K562 (cell line): ENCODE data around the gene ZNF776. TPM values are rescaled to one million over a fixed set of nuclear protein-coding genes. Genes with fewer than 3 reads are reported as not detected.
A peak's percentile ranks its signal among the peaks of the same experiment; 100 is the strongest.

Experiments used
- ATAC-seq: fragments of 200-7000 bp; cut with Tn5 transposase; 3 replicates; pipeline ENCODE4 v1.9.1; 2020; ENCODE audit warnings: moderate library complexity
- BruUV-seq: library from RNA; stranded (reverse); fragments of 400-500 nt; replicated peaks from 2 replicates; lab custom pipeline; 2021; lab: Mats Ljungman, UMichigan
- CTCF ChIA-PET: fragments of 300-600 bp; formaldehyde crosslinking; extraction: SDS; loops from one replicate; lab custom pipeline; 2021; ENCODE audit warnings: low intra/inter-chr PET ratio; lab: Yijun Ruan, JAX
- POLR2A ChIA-PET: fragments of 300-600, 350-650 bp; sonication (Branson Sonifier 250); formaldehyde crosslinking; extraction: SDS; loops from one replicate; lab custom pipeline; 2021; ENCODE audit warnings: antibody characterized with exemption, inconsistent platforms; lab: Yijun Ruan, JAX
- DNase-seq, 4 experiments: peaks; one replicate each; pipeline versions ENCODE4 v3.0.0 to v3.0.0-alpha.2; 2011 to 2018; ENCODE audit warnings: low spot score in 3 of 4, mixed read lengths in 3 of 4; ENCODE audit errors: extremely low read depth in 1 of 4
- FAIRE-seq: peaks from 2 replicates; lab custom pipeline; 2011; peaks lifted over from hg19 to GRCh38; lab: Jason Lieb, UNC
- H2AFZ ChIP-seq: 2 replicates; pipeline ENCODE4 v1.6.0; 2011; ENCODE audit warnings: low read depth, low read length, control low read depth, inconsistent platforms
- H3K27ac ChIP-seq: fragments of 200-600 bp; 3 replicates; pipeline ENCODE4 v1.8.0; 2011; ENCODE audit warnings: low read depth, mild to moderate bottlenecking, control low read depth, inconsistent platforms, low read length, moderate library complexity, mixed read lengths; ENCODE audit errors: extremely low read depth
- H3K27me3 ChIP-seq, 2 experiments: fragments of 300-600 bp in 1 of 2; 2 replicates in 1 of 2; 3 replicates in 1 of 2; pipeline versions ENCODE4 v1.6.0 to v1.8.0; 2011; ENCODE audit warnings: inconsistent platforms in 2 of 2, low read length in 2 of 2, mild to moderate bottlenecking in 1 of 2, mixed read lengths in 1 of 2, moderate library complexity in 1 of 2; ENCODE audit not compliant: control insufficient read depth in 2 of 2, insufficient read depth in 2 of 2
- H3K36me3 ChIP-seq: fragments of 300-600 bp; 3 replicates; pipeline ENCODE4 v1.8.0; 2011; ENCODE audit warnings: mild to moderate bottlenecking, low read length, inconsistent platforms; ENCODE audit not compliant: control insufficient read depth, insufficient read depth
- H3K4me1 ChIP-seq, 2 experiments: fragments of 200-600 bp in 1 of 2; replicated peaks in 1 of 2; 2 replicates in 1 of 2; 3 replicates in 1 of 2; pipeline versions ENCODE4 v1.5.1 to v1.8.0; 2011; ENCODE audit warnings: inconsistent platforms in 2 of 2, low read length in 2 of 2, mild to moderate bottlenecking in 1 of 2, mixed read lengths in 1 of 2, moderate library complexity in 1 of 2; ENCODE audit not compliant: control insufficient read depth in 2 of 2, insufficient read depth in 2 of 2
- H3K4me2 ChIP-seq: 2 replicates; pipeline ENCODE4 v1.6.1; 2011; ENCODE audit warnings: low read length, control low read depth, inconsistent platforms, mixed read lengths; ENCODE audit not compliant: insufficient read depth
- H3K4me3 ChIP-seq: fragments of 200-600 bp; sonication (generic), shearing (Covaris generic); 2 replicates; pipeline ENCODE4 v1.5.1; 2016; ENCODE audit warnings: control low read depth, inconsistent platforms
- H3K79me2 ChIP-seq: fragments of 200-600 bp; 3 replicates; pipeline ENCODE4 v1.8.0; 2011; ENCODE audit warnings: low read length, inconsistent platforms; ENCODE audit not compliant: control insufficient read depth, insufficient read depth
- H3K9ac ChIP-seq, 2 experiments: 2 replicates each; pipeline versions ENCODE4 v1.6.0 to v1.6.1; 2011; ENCODE audit warnings: low read depth in 2 of 2, low read length in 2 of 2, control low read depth in 1 of 2, inconsistent platforms in 1 of 2, mild to moderate bottlenecking in 1 of 2, mixed read lengths in 1 of 2; ENCODE audit not compliant: insufficient read depth in 1 of 2
- H3K9me1 ChIP-seq: one replicate; pipeline ENCODE4 v1.6.0; 2011; ENCODE audit warnings: inconsistent platforms, mild to moderate bottlenecking, low read length, moderate library complexity; ENCODE audit not compliant: control insufficient read depth, insufficient read depth
- H3K9me3 ChIP-seq: replicated peaks from 2 replicates; pipeline ENCODE4 v1.5.1; 2011; ENCODE audit warnings: low read depth, low read length, inconsistent platforms; ENCODE audit not compliant: control insufficient read depth, insufficient read depth
- H4K20me1 ChIP-seq: replicated peaks from 2 replicates; pipeline ENCODE4 v1.6.1; 2011; ENCODE audit warnings: low read length, inconsistent platforms, mixed read lengths; ENCODE audit not compliant: control insufficient read depth, insufficient read depth
- BHLHE40 ChIP-seq: IDR thresholded peaks from 2 replicates; pipeline ENCODE4 v1.6.1; 2011; ENCODE audit warnings: low read length, improper control_type of control experiment
- CTCFL ChIP-seq: IDR thresholded peaks from 2 replicates; pipeline ENCODE4 v1.6.1; 2011; ENCODE audit warnings: borderline replicate concordance, low read depth, mild to moderate bottlenecking, moderate library complexity, low read length; ENCODE audit not compliant: insufficient read depth, poor library complexity, severe bottlenecking
- HINFP ChIP-seq: fragments of 450-650 bp; conservative IDR thresholded peaks from 2 replicates; pipeline ENCODE4 v1.6.1; 2016; ENCODE audit warnings: missing genetic modification characterization, low read depth, mild to moderate bottlenecking, control low read depth, missing compliant biosample characterization
- NR0B1 ChIP-seq: fragments of 450-650 bp; IDR thresholded peaks from one replicate; pipeline ENCODE4 v1.6.1; 2018; ENCODE audit warnings: mild to moderate bottlenecking, moderate library complexity; ENCODE audit not compliant: partially characterized antibody
- PRPF4 ChIP-seq: fragments of 200-400 bp; formaldehyde crosslinking; IDR thresholded peaks from one replicate; pipeline ENCODE4 v1.6.1; 2017; ENCODE audit warnings: low read length, low read depth, mild to moderate bottlenecking; ENCODE audit not compliant: insufficient read depth, poor library complexity, severe bottlenecking
- ZKSCAN1 ChIP-seq: fragments of 150-350 bp; IDR thresholded peaks from 2 replicates; pipeline ENCODE4 v1.6.1; 2016; ENCODE audit warnings: low read depth, low read length
- WGBS: fragments of 100-300 bp; shearing (Covaris generic); methylation state at CpG from one replicate; pipeline ENCODE4 v1.1.6; 2016; ENCODE audit warnings: low coverage, mixed read lengths; ENCODE audit not compliant: insufficient coverage; ENCODE audit errors: missing lambda C conversion rate; 5-methylcytosine and 5-hydroxymethylcytosine counted together
- in situ Hi-C: fragments of 300-500 bp; cut with MboI; formaldehyde crosslinking; loops from 4 replicates; pipeline ENCODE4 v1.15.0; 2018; ENCODE audit warnings: inconsistent platforms, mixed read lengths
- intact Hi-C: fragments of 100-400 bp; cut with micrococcal nuclease; formaldehyde crosslinking; loops from 2 replicates; pipeline ENCODE4 v1.14.2; 2022
- polyA plus RNA-seq, 8 experiments: library from polyadenylated mRNA; depleted of rRNA in 4 of 8; stranded (reverse) in 5 of 8; unstranded in 3 of 8; fragments of >200 nt; fragmentation: Nextera tagmentation in 2 of 8; fragmentation: Illumina TruSeq in 1 of 8; extraction: Ambion mirVana in 2 of 8; extraction: Trizol in 1 of 8; gene quantifications; 2 replicates each; pipeline versions ENCODE4 v1.2.1 to v1.2.3, GENCODE V29; 2011 to 2014; ENCODE audit warnings: inconsistent platforms in 1 of 8, missing spikeins in 1 of 8
- total RNA-seq, 7 experiments: library from RNA; depleted of rRNA in 6 of 7; stranded (reverse); fragments of >200 nt in 6 of 7; fragmentation: Illumina TruSeq in 2 of 7; extraction: Trizol in 2 of 7; gene quantifications; 2 replicates each; pipeline versions ENCODE4 v1.2.1 to v1.2.3, GENCODE V29; 2011 to 2021; ENCODE audit warnings: low replicate concordance in 1 of 7

The ZNF776 gene
- total and polyA plus RNA-seq, 9 of the 15 experiments (the other 6 are each of a cell fraction or from before 2014, with no cell fraction given) = 2.2 to 16.9 (median 8.2) TPM

GRCh38 chr19:57800696-57801095 lies 54.1 kb downstream of the ZNF776 start:
- ChIA-PET CTCF (no interaction called here), POLR2A (interaction anchor here (0.9 to 1.0 kb wide), 2 partner anchors 15 to 20 kb away, joined by 3 read pairs; no protein-coding TSS in a partner anchor)
- H3K9ac ChIP-seq = no peak overlapping the region
- FAIRE-seq (no peak), DNase-seq (no peak), ATAC-seq (no peak)
- no peaks in the 10 kb centered on the region for H3K27me3 ChIP-seq
- no peak overlapping the region for H3K4me3 ChIP-seq
- H3K9me1 ChIP-seq = no peaks in the 10 kb centered on the region
- peak; percentile 51; the same call in 1 of the 2 replicates for TF ChIP-seq ZKSCAN1
- no peak for TF ChIP-seq PRPF4
- BruUV-seq = no TSS peak
- intact Hi-C loops = no loop called here
- H3K79me2 ChIP-seq = no peaks in the 10 kb centered on the region
- H3K4me1 ChIP-seq = peaks cover 2 to 5% of the 10 kb centered on the region in 2 experiments; a peak in 4 of 5 replicates
- H3K36me3 ChIP-seq = peaks cover 16% of the 10 kb centered on the region; the same call in 2 of the 3 replicates
- H2AFZ ChIP-seq = no peak overlapping the region
- H3K9me3 ChIP-seq = no peaks in the 10 kb centered on the region
- WGBS = 87% methylated on average over 5 of the region's 5 CpGs
- no peak overlapping the region for H3K27ac ChIP-seq
- H4K20me1 ChIP-seq = no peaks in the 10 kb centered on the region
- no peak overlapping the region for H3K4me2 ChIP-seq
- in situ Hi-C loops = no loop called here

- FAIRE-seq = no peak
- peaks cover 14% of the 10 kb centered on the region; the same call in 2 of the 3 replicates for H3K36me3 ChIP-seq
- no peak overlapping the region for H3K27ac ChIP-seq
- no peaks in the 10 kb centered on the region for H3K9me3 ChIP-seq
- no TSS peak for BruUV-seq
- in situ Hi-C loops = no loop called here
- no peaks in the 10 kb centered on the region for H3K27me3 ChIP-seq
- no peaks in the 10 kb centered on the region; the same call in 2 of the 3 replicates for H3K79me2 ChIP-seq
- H3K4me2 ChIP-seq = no peak overlapping the region
- ChIA-PET POLR2A (interaction anchor here (0.5 to 1.2 kb wide), 2 partner anchors 31 to 48 kb away, joined by 4 to 5 read pairs; no protein-coding TSS in a partner anchor), CTCF (no interaction called here)
- intact Hi-C loops = no loop called here
- no peak overlapping the region for H3K9ac ChIP-seq
- H3K4me3 ChIP-seq = no peak overlapping the region
- 92% methylated on average over 4 of the region's 4 CpGs for WGBS
- peaks cover 2 to 5% of the 10 kb centered on the region in 2 experiments; a peak in 4 of 5 replicates for H3K4me1 ChIP-seq
- no peak overlapping the region for H2AFZ ChIP-seq
- no peaks in the 10 kb centered on the region for H4K20me1 ChIP-seq
- TF ChIP-seq CTCFL (peak; percentile 13), BHLHE40 (no peak), NR0B1 (no peak), HINFP (tag) (no peak)
- ATAC-seq = peak; percentile 64
- no peaks in the 10 kb centered on the region for H3K9me1 ChIP-seq
- DNase-seq = no peak
Measured at GRCh38 chr19:57802269-57802668, 55.7 kb downstream of the ZNF776 start.
